ENCODE data around the gene SMIM44.

Gene SMIM44

GRCh38 chr19:3475449-3475848 is 7.8 kb downstream of the SMIM44 start:
- DNase-seq: no peak

DNA sequence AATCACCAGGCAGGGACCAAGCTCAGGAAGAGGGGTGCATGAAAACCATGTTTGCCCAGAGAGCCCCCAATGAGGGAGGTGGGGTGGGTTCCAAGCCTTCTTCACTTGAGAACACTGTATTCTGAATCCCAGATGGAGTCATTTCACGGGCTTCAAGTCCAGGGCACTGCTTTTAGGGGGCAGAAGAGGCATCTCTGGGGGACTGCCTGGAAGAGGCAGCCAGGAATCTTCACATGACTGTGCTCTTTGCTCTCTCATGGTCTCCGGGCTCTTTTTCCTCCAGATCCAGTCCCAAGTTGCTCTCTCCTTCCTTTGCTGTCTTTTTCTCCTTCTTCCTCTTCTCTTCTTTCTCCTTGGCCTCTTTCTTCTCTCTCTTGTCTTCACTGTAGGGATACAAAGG is 8.6 kb downstream of the SMIM44 start:
- DNase-seq: no peak

DNA sequence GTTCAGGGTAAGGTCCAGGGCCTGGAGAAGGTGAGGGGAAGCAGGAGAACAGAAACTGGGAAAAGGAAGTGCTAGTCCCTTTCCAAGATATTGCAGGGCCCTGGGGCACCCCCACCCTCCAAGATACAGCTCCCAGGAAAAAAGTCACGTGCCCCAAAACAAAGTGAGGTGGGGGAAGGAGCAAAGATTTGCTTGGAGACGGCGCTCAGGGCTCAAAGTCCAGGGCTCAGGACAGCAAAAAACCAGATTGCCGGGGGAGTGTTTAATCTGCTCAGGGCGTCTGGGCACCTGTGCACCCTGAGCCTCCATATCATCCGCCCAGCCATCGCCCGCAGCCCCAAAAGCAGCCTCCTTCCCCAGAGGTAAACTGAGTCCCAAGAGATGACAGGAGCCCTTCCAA is 9.2 kb downstream of the SMIM44 start:
- DNase-seq: no peak

DNA sequence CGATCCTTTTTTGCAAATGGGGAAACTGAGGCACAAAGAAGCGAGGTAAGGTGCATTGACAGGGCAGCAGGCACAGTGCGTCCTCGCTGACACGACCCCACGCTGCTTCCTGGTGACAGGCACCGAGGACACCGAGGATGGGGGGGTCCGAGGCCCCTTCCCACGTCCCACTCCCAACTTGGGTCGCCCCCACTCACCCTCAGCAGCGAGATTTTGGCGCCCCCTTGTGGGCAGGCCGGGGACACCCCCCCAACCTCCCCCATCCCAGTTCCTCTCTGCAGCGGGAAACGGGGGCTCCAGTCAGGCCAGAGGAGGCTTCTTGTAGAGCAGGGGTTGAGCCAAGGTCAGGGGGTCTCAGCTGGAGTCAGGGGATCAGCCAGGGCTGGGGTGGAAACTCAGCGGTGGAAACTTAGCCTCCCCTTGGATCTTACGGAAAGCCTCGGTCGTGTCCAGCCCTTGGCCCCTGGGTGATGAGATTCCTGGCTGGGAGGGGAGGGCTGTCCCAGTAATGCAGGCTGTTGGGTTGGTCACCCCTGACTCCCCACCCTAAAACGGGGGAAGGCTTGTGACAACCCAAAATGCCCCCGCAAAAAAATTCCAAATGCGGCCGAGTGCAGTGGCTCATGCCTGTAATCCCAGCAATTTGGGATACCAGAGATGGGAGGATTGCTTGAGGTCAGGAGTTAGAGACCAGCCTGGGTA is 11.1 kb downstream of the SMIM44 start:
- no peak for DNase-seq

- DNase-seq: no peak
These were observed 12.6 kb downstream of the SMIM44 start for GRCh38 chr19:3470500-3471128.

- no peak for DNase-seq
These were observed 13.4 kb downstream of the SMIM44 start for GRCh38 chr19:3469638-3470499.

DNA sequence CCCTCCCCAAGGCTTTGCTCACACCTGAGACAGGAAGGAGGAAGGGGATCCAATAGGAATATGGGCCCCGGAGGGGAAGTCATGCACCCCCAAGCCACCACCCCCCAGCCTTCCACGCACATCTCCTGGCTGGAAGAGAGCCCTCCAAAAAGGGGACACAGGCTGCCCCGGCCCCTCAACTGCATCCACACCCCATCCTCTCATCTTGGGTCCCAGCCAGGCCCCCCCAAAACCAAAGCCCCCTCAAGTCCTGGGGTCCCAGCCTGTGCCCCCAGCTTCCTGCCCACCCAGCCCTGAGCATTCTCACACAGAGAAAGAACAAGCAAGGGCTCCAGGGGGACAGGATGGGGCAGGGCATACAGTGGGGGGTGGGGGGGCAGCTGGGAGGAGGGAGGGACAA is 15.0 kb downstream of the SMIM44 start:
- DNase-seq: no peak

DNA sequence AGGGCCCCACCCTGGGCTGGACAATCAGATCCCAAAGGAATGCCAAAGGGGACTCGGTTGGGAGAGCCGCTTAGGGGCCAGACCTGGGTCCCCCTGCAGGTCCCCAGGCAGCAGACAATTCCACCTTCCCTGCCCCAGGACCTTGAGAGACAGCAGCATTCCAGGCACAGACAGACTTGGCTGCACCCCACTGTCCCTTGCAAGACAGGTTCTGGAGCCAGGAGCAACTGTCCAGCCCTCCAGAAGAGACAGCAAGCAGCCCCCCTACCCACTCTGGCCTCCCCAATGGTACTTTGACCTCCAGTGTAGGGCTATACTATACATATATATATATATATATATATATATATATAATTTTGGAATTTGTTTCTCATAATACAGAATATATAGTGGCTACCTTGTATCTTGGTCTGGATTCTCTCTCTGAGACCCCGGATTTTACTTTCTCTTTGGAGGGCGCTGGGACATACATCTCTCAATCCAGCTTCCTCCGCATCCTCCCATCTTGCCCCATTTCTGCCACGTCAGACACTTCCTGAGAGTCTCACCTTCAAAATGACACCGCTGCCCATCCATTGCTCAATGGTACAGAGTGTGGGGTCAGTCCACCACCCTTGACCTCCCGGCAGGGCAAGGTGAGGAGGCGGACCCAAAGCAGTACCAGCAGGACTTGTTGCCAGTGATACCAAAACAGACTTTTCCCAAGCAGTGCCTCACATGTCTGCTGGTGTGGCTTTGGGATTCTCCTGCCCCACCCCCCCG is 15.6 kb downstream of the SMIM44 start:
- no peak for DNase-seq

DNA sequence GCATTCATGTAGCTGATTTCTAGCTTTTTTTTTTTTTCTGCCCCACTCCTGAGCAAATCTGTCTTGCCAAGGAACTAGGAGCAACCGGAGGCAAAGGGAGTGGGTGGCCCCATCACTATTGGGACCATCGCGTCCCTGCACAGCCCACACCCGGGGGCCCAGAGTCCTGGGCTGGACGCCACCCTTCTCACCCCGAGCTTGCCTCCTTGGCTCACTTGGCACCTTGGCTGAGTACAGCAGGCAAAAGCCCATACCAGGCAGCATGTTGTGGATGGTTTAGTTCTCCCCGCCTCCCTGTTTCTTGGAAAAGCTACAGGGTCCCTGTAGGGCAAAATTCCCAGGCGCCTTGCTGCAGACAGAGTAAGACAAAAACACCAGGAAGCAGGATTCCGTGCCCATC is 16.6 kb downstream of the SMIM44 start:
- DNase-seq: peak in 1 of 2 donors; percentile 38

DNA sequence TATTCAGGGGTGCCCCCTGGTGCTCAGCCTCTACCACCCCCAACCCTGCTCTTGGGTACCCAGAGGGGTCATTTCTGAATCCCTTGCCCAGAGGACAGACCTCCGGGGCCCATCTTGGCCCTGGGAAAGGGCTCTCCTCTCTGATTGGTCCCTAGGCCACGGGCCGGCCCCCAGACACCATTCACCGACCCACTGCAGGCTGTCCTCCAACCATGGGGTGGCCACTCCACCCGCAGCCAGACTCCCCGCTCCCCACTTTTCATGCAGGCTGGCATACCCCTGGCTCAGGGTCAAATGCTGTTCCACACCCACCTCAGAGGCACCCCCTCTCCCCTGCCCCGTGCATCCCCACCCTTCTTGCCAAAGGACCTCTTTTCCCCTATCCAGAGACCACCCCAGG is 17.7 kb downstream of the SMIM44 start:
- DNase-seq: no peak

DNA sequence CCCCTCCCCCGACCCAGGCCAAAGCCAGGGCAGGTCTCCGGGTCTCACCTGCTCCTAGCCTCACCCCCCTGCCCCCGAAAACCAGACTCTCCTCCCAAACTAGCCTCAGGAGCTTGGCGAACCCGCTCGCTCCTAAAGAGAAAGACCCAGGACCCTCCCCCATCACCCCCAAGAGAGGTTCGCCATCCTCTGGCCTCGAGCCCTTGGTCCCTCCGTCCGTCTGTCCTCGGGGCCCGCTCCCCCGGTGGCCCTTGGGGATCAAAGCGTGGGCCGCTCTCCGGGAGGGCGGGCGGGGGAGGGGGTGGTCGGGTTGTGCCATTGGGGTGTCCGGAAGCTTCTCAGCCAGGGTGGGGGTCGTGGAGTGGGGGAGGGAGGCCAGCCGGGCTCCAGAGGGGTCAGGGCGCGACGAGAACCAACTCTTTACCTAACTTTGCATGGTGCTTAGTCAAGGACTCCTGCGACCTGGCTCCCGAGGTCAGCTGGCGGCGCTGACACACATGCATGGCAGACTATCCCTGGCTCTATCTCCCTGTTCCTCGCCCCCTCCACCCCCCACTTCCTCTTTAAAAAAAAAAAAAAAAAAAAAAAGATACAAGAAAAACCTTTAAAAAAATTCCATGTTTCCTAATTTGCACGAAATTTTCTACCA is 18.5 kb downstream of the SMIM44 start:
- DNase-seq: no peak

GRCh38 chr19:3463714-3464586 is 19.3 kb downstream of the SMIM44 start:
- DNase-seq: no peak

- no peak for DNase-seq
These were observed 20.1 kb downstream of the SMIM44 start for GRCh38 chr19:3462991-3463713.

DNA sequence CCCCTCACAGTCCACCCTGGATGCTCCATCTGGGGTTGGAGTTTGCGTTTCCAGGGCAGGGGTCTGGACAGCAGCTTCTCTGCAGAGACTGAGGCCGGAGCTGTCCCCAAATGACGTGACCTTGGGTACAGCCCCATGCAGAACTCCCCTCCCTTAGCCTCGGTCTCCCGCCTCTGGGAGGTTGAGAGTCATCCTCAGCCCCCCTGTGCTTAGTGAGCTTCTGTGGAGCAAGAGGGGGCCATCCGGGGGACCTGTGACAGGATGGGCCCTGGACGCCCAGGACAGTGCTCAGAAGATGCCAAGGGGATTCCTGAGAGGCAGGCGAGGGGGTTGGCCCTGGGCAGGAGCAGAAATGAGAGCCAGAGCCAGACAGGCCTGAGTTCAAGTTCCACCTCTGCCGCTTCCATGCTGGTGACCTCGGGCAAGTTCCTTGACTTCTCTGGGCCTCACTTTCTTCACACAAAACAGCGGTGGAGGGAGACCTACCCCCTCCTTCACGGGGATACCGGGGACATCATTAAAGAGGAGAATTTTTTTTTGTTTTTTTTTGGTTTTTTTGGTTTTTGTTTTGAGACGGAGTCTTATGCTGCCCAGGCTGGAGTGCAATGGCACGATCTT is 23.2 kb downstream of the SMIM44 start:
- DNase-seq: no peak

- DNase-seq: peak; percentile 64 to 73
These were observed 24.0 kb downstream of the SMIM44 start for GRCh38 chr19:3459089-3459881.

GRCh38 chr19:3458229-3459088 is 24.8 kb downstream of the SMIM44 start:
- DNase-seq: no peak

DNA sequence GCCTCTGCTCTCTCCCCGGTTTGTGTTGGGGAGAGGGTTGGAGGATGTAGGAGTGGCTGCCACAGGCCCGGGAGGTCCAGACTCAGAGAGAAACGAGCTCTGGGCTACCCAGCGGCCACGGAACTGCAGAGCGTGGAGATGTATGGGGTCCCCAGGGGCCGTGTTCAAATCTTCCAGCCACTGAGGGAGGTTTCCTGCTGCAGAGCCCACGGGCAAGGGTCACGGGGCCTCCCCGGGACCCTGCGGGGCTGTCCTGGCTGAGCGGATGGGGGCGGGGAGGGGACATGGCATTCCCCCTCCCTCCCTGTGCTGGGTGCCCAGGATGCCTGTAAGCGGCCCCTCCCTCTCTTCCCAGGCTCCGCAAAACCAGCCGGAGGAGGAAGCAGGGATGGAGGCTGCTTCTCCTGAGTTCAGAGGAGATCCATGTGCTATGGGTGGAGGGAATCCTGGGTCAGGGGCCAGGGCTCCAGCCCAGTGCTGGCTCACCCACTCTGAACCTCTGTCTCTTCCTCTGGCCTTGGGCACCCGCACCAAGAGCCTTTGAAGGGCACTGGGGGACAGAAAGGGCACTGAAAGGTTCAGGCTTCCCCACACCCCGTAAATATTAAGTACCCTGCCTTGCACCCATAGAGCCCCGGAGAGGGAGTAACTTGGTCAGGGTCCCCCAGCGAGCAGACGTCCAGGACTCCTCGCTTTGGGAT is 25.6 kb downstream of the SMIM44 start:
- DNase-seq: no peak

All from hippocampal formation (tissue), 2 donors.